Measurements from ENCODE around the gene TRAF4.

TRAF4 gene

GRCh38 chr17:28741358-28742349 lies 2.2 kb upstream of the TRAF4 start:
- TF ChIP-seq EZH2phosphoT487 (IDR thresholded peaks at IDR 0.05; ENCODE audit: low read length) (no peak), EZH2 (optimal IDR thresholded peaks at IDR 0.05; ENCODE audit: low read depth, low read length) (no peak)
- TF ChIP-seq, protein P1, sequence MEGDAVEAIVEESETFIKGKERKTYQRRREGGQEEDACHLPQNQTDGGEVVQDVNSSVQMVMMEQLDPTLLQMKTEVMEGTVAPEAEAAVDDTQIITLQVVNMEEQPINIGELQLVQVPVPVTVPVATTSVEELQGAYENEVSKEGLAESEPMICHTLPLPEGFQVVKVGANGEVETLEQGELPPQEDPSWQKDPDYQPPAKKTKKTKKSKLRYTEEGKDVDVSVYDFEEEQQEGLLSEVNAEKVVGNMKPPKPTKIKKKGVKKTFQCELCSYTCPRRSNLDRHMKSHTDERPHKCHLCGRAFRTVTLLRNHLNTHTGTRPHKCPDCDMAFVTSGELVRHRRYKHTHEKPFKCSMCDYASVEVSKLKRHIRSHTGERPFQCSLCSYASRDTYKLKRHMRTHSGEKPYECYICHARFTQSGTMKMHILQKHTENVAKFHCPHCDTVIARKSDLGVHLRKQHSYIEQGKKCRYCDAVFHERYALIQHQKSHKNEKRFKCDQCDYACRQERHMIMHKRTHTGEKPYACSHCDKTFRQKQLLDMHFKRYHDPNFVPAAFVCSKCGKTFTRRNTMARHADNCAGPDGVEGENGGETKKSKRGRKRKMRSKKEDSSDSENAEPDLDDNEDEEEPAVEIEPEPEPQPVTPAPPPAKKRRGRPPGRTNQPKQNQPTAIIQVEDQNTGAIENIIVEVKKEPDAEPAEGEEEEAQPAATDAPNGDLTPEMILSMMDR (IDR thresholded peaks at IDR 0.05; ENCODE audit: low read length), result no peak
- H3K9ac ChIP-seq (ENCODE audit: low read length), result no peak overlapping the region
- H3K9me2 ChIP-seq (replicated peaks; ENCODE audit: insufficient read depth, low read length), result no peaks in the 10 kb centered on the region
- peaks cover 11% of the 10 kb centered on the region for H3F3A ChIP-seq (ENCODE audit: insufficient read depth, low read length)
- no peak overlapping the region for H3K4me2 ChIP-seq (ENCODE audit: low read depth, low read length)
- no peaks in the 10 kb centered on the region for H3K36me3 ChIP-seq (replicated peaks; ENCODE audit: insufficient read depth, low read length)
- no peaks in the 10 kb centered on the region for H4K20me1 ChIP-seq (ENCODE audit: insufficient read depth, low read length)
- no peak overlapping the region for H3K4me3 ChIP-seq (ENCODE audit: low read length)
- H3K4me1 ChIP-seq (ENCODE audit: low read length), result peaks cover 28% of the 10 kb centered on the region
- no peak overlapping the region for H3K27ac ChIP-seq (ENCODE audit: low read length)
- H3K79me2 ChIP-seq (ENCODE audit: low read length), result peaks cover 25% of the 10 kb centered on the region
- DNase-seq, result no peak
- no peaks in the 10 kb centered on the region for H3K27me3 ChIP-seq (replicated peaks; ENCODE audit: insufficient read depth, low read length)
- H3K9me3 ChIP-seq (replicated peaks; ENCODE audit: insufficient read depth, low read length), result no peaks in the 10 kb centered on the region
- no peak overlapping the region for H2AFZ ChIP-seq (ENCODE audit: low read length)

- Histone ChIP-seq H3K9me3 (replicated peaks; ENCODE audit: insufficient read depth, low read length) (no peaks in the 10 kb centered on the region), H3K4me3 (ENCODE audit: low read length) (peak overlapping the region; percentile 74), H3K36me3 (replicated peaks; ENCODE audit: insufficient read depth, low read length) (no peaks in the 10 kb centered on the region), H3K4me1 (ENCODE audit: low read length) (peaks cover 18% of the 10 kb centered on the region), H2AFZ (ENCODE audit: low read length) (peak overlapping the region; percentile 30; the same call in 1 of the 2 replicates), H3K27me3 (replicated peaks; ENCODE audit: insufficient read depth, low read length) (no peaks in the 10 kb centered on the region), H3K27ac (ENCODE audit: low read length) (peak overlapping the region; percentile 34; the same call in 1 of the 2 replicates), H4K20me1 (ENCODE audit: insufficient read depth, low read length) (no peaks in the 10 kb centered on the region), H3K9ac (ENCODE audit: low read length) (peak overlapping the region; percentile 71), H3K9me2 (replicated peaks; ENCODE audit: insufficient read depth, low read length) (no peaks in the 10 kb centered on the region), H3K4me2 (ENCODE audit: low read depth, low read length) (peak overlapping the region; percentile 90; the same call in 1 of the 2 replicates), H3K79me2 (ENCODE audit: low read length) (peaks cover 38% of the 10 kb centered on the region), H3F3A (ENCODE audit: insufficient read depth, low read length) (peaks cover 13% of the 10 kb centered on the region)
- DNase-seq, result peak; percentile 57
- TF ChIP-seq, protein P1 (IDR thresholded peaks at IDR 0.05; ENCODE audit: low read length), result no peak
- TF ChIP-seq EZH2 (optimal IDR thresholded peaks at IDR 0.05; ENCODE audit: low read depth, low read length) (no peak), EZH2phosphoT487 (IDR thresholded peaks at IDR 0.05; ENCODE audit: low read length) (no peak)
These were observed 527 bp downstream of the TRAF4 start for GRCh38 chr17:28744104-28744971.

- peak overlapping the region; percentile 34; the same call in 1 of the 2 replicates for H3K27ac ChIP-seq (ENCODE audit: low read length)
- H3K4me2 ChIP-seq (ENCODE audit: low read depth, low read length), result peak overlapping the region; percentile 90
- peak overlapping the region; percentile 14; the same call in 1 of the 2 replicates for H2AFZ ChIP-seq (ENCODE audit: low read length)
- TF ChIP-seq EZH2 (optimal IDR thresholded peaks at IDR 0.05; ENCODE audit: low read depth, low read length) (no peak), EZH2phosphoT487 (IDR thresholded peaks at IDR 0.05; ENCODE audit: low read length) (no peak)
- TF ChIP-seq, protein P1 (IDR thresholded peaks at IDR 0.05; ENCODE audit: low read length), result no peak
- H3K4me1 ChIP-seq (ENCODE audit: low read length), result peaks cover 18% of the 10 kb centered on the region
- no peaks in the 10 kb centered on the region for H3K36me3 ChIP-seq (replicated peaks; ENCODE audit: insufficient read depth, low read length)
- H3K9ac ChIP-seq (ENCODE audit: low read length), result peak overlapping the region; percentile 71
- no peaks in the 10 kb centered on the region for H3K9me3 ChIP-seq (replicated peaks; ENCODE audit: insufficient read depth, low read length)
- H4K20me1 ChIP-seq (ENCODE audit: insufficient read depth, low read length), result no peaks in the 10 kb centered on the region
- DNase-seq, result peak; percentile 59
- H3K9me2 ChIP-seq (replicated peaks; ENCODE audit: insufficient read depth, low read length), result no peaks in the 10 kb centered on the region
- H3F3A ChIP-seq (ENCODE audit: insufficient read depth, low read length), result peaks cover 13% of the 10 kb centered on the region
- peaks cover 38% of the 10 kb centered on the region for H3K79me2 ChIP-seq (ENCODE audit: low read length)
- no peaks in the 10 kb centered on the region for H3K27me3 ChIP-seq (replicated peaks; ENCODE audit: insufficient read depth, low read length)
- H3K4me3 ChIP-seq (ENCODE audit: low read length), result peak overlapping the region; percentile 74
These were observed 1.4 kb downstream of the TRAF4 start for GRCh38 chr17:28744972-28745785.
